NCI-H128 (cell line): ENCODE measurements around the gene CDK10.

Source experiments
- DNase-seq: peaks from one replicate; lab custom pipeline; 2025; ENCODE audit not compliant: unreplicated experiment; lab: John Stamatoyannopoulos, UW

CDK10 gene

GRCh38 chr16:89710709-89711564, 24.4 kb downstream of the CDK10 start:
- no peak for DNase-seq

GRCh38 chr16:89711601-89712273, 25.2 kb downstream of the CDK10 start:
- DNase-seq: no peak

GRCh38 chr16:89712274-89712781, 25.8 kb downstream of the CDK10 start:
- DNase-seq: no peak

GRCh38 chr16:89716493-89716892, 30.0 kb downstream of the CDK10 start:
- no peak for DNase-seq

- DNase-seq: no peak
These were observed 30.6 kb downstream of the CDK10 start for GRCh38 chr16:89716916-89717687.

GRCh38 chr16:89717688-89718505, 31.4 kb downstream of the CDK10 start:
- DNase-seq: no peak

GRCh38 chr16:89720551-89720812, 34.0 kb downstream of the CDK10 start:
- DNase-seq: no peak

- peak; percentile 14 for DNase-seq
These were observed 34.5 kb downstream of the CDK10 start, which contains the start of the genes VPS9D1 and ZNF276 for GRCh38 chr16:89720813-89721545. VPS9D1 (minus strand) TSS chr16:89720898; CDS start chr16:89720861, 37 bp downstream. ZNF276 (plus strand) TSS chr16:89721537; CDS start chr16:89721641, 104 bp downstream.

- no peak for DNase-seq
These were observed 35.3 kb downstream of the CDK10 start for GRCh38 chr16:89721546-89722391.

- DNase-seq: no peak
These were observed 36.1 kb downstream of the CDK10 start for GRCh38 chr16:89722392-89723278.

- DNase-seq: no peak
These were observed 37.1 kb downstream of the CDK10 start for GRCh38 chr16:89723279-89724250.

- no peak for DNase-seq
These were observed 41.1 kb downstream of the CDK10 start for GRCh38 chr16:89727406-89728120.

- no peak for DNase-seq
These were observed 42.8 kb downstream of the CDK10 start for GRCh38 chr16:89729293-89729692.

GRCh38 chr16:89729863-89730593, 43.5 kb downstream of the CDK10 start:
- no peak for DNase-seq

GRCh38 chr16:89730610-89731234, 44.2 kb downstream of the CDK10 start:
- DNase-seq: no peak
